H1 (cell line): ENCODE data around the gene EIF3B. TPM values are rescaled to one million over a fixed set of nuclear protein-coding genes. Genes with fewer than 3 reads are reported as not detected.

Source experiments
- ATF3 ChIP-seq: IDR thresholded peaks from 2 replicates; pipeline ENCODE4 v1.6.1; 2011; ENCODE audit warnings: low read depth, mild to moderate bottlenecking, low read length; ENCODE audit not compliant: insufficient read depth
- CEBPB ChIP-seq: IDR thresholded peaks from 2 replicates; pipeline ENCODE4 v1.6.1; 2012; ENCODE audit warnings: low read depth, low read length
- E2F6 ChIP-seq: IDR thresholded peaks from 2 replicates; pipeline ENCODE4 v1.6.1; 2012; ENCODE audit warnings: inconsistent platforms
- EGR1 ChIP-seq: IDR thresholded peaks from 2 replicates; pipeline ENCODE4 v1.6.1; 2011; ENCODE audit warnings: low read depth, low read length, borderline replicate concordance
- GTF2F1 ChIP-seq: IDR thresholded peaks from 2 replicates; pipeline ENCODE4 v1.6.1; 2012; ENCODE audit warnings: low read depth, low read length, improper control_type of control experiment, borderline replicate concordance
- HDAC2 ChIP-seq, 2 experiments: fragments of 300-600 bp in 1 of 2; sonication (generic) in 1 of 2; IDR thresholded peaks; 2 replicates each; pipeline ENCODE4 v1.6.1; 2011 to 2012; ENCODE audit warnings: low read depth in 2 of 2, low read length in 2 of 2, mild to moderate bottlenecking in 2 of 2, moderate library complexity in 2 of 2, borderline replicate concordance in 1 of 2, inconsistent platforms in 1 of 2
- JUN ChIP-seq: IDR thresholded peaks from 2 replicates; pipeline ENCODE4 v1.6.1; 2011; ENCODE audit warnings: low read depth, mild to moderate bottlenecking, improper control_type of control experiment, low read length
- MAFK ChIP-seq: IDR thresholded peaks from 2 replicates; pipeline ENCODE4 v1.6.1; 2012; ENCODE audit warnings: low read depth, mild to moderate bottlenecking, improper control_type of control experiment, low read length
- MAX ChIP-seq: IDR thresholded peaks from 2 replicates; pipeline ENCODE4 v1.6.1; 2012; ENCODE audit warnings: inconsistent platforms
- NRF1 ChIP-seq: IDR thresholded peaks from 2 replicates; pipeline ENCODE4 v1.6.1; 2011; ENCODE audit warnings: mild to moderate bottlenecking, low read depth, low read length, improper control_type of control experiment
- RNF2 ChIP-seq: fragments of 200-900, 300-1000 bp; sonication (generic); IDR thresholded peaks from 2 replicates; pipeline ENCODE4 v1.7.1; 2016; ENCODE audit warnings: borderline replicate concordance, low read depth, mild to moderate bottlenecking, antibody characterized with exemption, low read length; ENCODE audit not compliant: poor library complexity, severe bottlenecking; ENCODE audit errors: missing control alignments
- SIN3A ChIP-seq, 2 experiments: IDR thresholded peaks in 1 of 2; conservative IDR thresholded peaks in 1 of 2; 2 replicates each; pipeline ENCODE4 v1.6.1; 2011 to 2012; ENCODE audit warnings: low read length in 2 of 2, improper control_type of control experiment in 1 of 2, low read depth in 1 of 2, mild to moderate bottlenecking in 1 of 2
- SIRT6 ChIP-seq: IDR thresholded peaks from one replicate; pipeline ENCODE4 v1.7.1; 2012; ENCODE audit warnings: low read length, inconsistent platforms
- SIX5 ChIP-seq: IDR thresholded peaks from 2 replicates; pipeline ENCODE4 v1.6.1; 2011; ENCODE audit warnings: mild to moderate bottlenecking, low read depth, low read length
- SRF ChIP-seq: IDR thresholded peaks from 2 replicates; pipeline ENCODE4 v1.6.1; 2011; ENCODE audit warnings: mild to moderate bottlenecking, low read depth, low read length, moderate library complexity
- SUZ12 ChIP-seq: fragments of 200-600 bp; sonication (generic); IDR thresholded peaks from 2 replicates; pipeline ENCODE4 v1.6.1; 2012; ENCODE audit warnings: mild to moderate bottlenecking, inconsistent platforms, low read length, moderate library complexity, mixed read lengths
- TAF7 ChIP-seq: optimal IDR thresholded peaks from 2 replicates; pipeline ENCODE3; 2011; ENCODE audit warnings: low read depth, mild to moderate bottlenecking, inconsistent platforms, low read length, moderate library complexity, borderline replicate concordance
- TBP ChIP-seq: IDR thresholded peaks from 2 replicates; pipeline ENCODE4 v1.6.1; 2011; ENCODE audit warnings: low read depth, low read length, improper control_type of control experiment
- USF2 ChIP-seq: IDR thresholded peaks from 2 replicates; pipeline ENCODE4 v1.6.1; 2011; ENCODE audit warnings: low read length, improper control_type of control experiment
- YY1 ChIP-seq: IDR thresholded peaks from 2 replicates; pipeline ENCODE4 v1.6.1; 2011; ENCODE audit warnings: low read depth, mild to moderate bottlenecking, low read length
- ZNF274 ChIP-seq: IDR thresholded peaks from 2 replicates; pipeline ENCODE4 v1.7.0; 2012; ENCODE audit warnings: low read length, borderline replicate concordance; ENCODE audit errors: extremely low read depth
- polyA plus RNA-seq, 7 experiments: library from polyadenylated mRNA; depleted of rRNA in 3 of 7; stranded (reverse) in 5 of 7; unstranded in 2 of 7; fragments of >200 nt in 5 of 7; fragments of 200-250 nt in 2 of 7; gene quantifications; 1 replicate in 5 of 7; 2 replicates in 1 of 7; 4 replicates in 1 of 7; pipeline versions ENCODE4 v1.2.1 to v1.2.3, GENCODE V29; 2011 to 2013; ENCODE audit warnings: missing spikeins in 2 of 7, mixed read lengths in 2 of 7
- total RNA-seq: library from RNA; stranded (reverse); fragmentation: NEBNext Ultra II Directional; extraction: Animal tissue kit (Norgen Biotek cat#: 25700); gene quantifications from 2 replicates; pipeline ENCODE4 v1.2.1, GENCODE V29; 2021

EIF3B gene
- total and polyA plus RNA-seq, 2 of the 8 experiments (the other 6 are each of a cell fraction or from before 2014, with no cell fraction given): 167 to 316 TPM

- TF ChIP-seq MAFK: no peak
- no peak for TF ChIP-seq SRF
- no peak for TF ChIP-seq YY1
- TF ChIP-seq MAX: no peak; the same call in 1 of the 2 replicates
- peak; percentile 28; the same call in 1 of the 2 replicates for TF ChIP-seq TBP
- no peak for TF ChIP-seq RNF2
- peak; percentile 27; the same call in 1 of the 2 replicates for TF ChIP-seq USF2
- no peak; a peak in 1 of 4 replicates for TF ChIP-seq SIN3A (conservative IDR thresholded peaks at IDR 0.05 in 1 of 2, IDR thresholded peaks at IDR 0.05 in 1 of 2; ENCODE audit: low read depth in 1 of 2, low read length in 2 of 2)
- TF ChIP-seq EGR1: no peak
- TF ChIP-seq CEBPB: no peak
- TF ChIP-seq JUN: no peak
- no peak for TF ChIP-seq NRF1
- TF ChIP-seq ATF3: no peak
- TF ChIP-seq SIRT6: no peak
- peak; percentile 36 for TF ChIP-seq TAF7
- peak in 1 of 2 experiments; percentile 95; a peak in 2 of 4 replicates for TF ChIP-seq HDAC2 (IDR thresholded peaks at IDR 0.05; ENCODE audit: borderline replicate concordance in 1 of 2, low read depth in 2 of 2, low read length in 2 of 2)
- no peak for TF ChIP-seq ZNF274
- no peak for TF ChIP-seq SIX5
- no peak for TF ChIP-seq GTF2F1
- no peak for TF ChIP-seq SUZ12
- no peak for TF ChIP-seq E2F6
Observed at GRCh38 chr7:2354939-2355704, 495 bp downstream of the EIF3B start (continued).
